ENCODE data around the gene CHN2.
"Not testable (repeated sequence)": the region's sequence is repeated elsewhere in the genome, so short reads cannot be mapped to it uniquely, and the experiment has no call there.

CHN2 gene

DNA sequence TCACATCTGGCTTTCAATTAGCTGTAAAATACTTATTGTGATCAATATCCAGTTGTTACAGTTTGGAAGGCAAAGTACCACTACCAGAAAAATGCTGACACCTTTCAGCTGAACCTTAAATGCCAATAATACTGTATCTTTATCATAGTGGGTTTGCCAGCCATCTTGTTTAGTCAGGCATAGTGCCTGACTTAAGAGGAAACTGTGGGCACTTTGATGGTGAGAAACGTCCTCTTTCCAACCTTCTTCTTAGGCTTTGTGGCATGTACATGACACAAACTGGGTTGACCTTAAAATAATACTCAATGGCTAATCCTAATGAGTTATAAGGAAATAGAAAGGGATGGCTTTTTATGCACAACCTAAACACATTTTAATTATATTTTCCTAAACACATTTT is 316.8 kb downstream of the CHN2 start:
- no peak for DNase-seq

DNA sequence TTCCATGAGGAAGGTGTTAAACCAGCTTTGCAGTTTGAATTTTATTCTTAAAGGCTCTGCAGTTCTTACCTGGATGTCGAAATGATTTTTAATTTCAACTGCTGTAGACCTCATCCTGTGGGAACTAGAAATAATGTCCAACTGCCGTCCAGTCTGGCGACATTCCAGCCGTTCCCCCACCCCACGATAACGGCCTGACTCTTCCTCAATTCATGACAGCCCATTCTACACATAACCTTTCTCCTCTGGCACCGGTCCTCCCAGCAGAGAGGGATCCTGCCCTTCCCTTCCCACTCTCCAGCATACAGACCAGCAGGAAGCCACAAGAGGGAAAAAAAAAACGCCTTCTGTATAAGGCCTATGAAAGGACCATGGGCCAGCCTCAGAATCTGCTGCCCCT is 317.3 kb downstream of the CHN2 start:
- no peak for DNase-seq

DNA sequence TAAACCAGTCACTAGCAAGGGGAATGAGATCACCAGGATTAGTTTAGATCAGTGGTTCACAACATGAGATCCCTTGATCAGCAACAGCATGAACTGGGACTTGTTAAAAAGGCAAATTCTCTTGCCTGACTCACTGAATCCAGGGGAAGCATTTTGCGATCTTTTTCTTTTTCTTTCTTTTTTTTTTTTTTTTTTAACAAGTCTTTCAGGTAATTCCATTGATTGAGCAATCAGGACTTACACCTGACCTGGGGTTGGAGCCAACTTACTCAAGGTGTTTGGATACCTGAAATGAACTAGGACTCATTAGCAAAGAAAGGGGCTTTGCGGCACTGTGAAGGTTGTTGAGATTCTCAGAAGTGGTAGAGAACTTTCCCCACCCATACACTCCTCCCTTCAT is 321.9 kb downstream of the CHN2 start:
- DNase-seq = no peak

DNA sequence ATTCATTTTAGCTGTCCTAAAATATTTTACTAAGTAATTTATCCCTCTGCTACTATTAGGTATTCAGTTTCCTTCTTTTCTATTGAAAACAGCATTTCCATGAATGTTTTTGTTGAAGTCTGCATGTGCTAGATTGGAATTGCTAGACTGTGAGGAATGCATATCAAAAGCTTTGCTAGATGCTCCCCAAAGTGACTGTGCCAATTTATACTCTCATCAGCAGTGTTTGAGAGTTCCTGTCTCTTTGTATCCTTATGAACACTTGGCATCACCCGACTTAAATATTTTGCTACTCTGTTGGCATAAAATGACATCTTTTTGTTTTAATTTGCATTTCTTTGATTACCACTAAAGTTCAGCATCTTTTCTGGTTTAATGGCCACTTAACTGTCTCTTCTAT is 324.0 kb downstream of the CHN2 start:
- no peak for DNase-seq

DNA sequence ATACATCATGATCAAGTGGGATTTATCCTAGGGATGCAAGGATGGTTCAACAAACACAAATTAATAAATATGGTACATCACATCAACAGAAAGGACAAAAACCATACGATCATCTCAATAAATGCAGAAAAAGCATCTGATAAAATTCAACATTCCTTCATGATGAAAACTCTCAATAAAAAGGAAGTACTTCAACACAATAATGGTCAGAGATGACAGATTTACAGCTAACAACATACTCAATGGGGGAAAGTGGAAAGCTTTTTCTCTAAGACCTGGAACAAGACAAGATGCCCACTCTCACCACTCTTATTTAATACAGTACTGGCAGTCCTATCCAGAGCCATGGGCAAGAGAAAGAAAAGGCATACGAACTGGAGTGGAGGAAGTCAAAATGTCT is 329.2 kb downstream of the CHN2 start:
- DNase-seq = no peak

DNA sequence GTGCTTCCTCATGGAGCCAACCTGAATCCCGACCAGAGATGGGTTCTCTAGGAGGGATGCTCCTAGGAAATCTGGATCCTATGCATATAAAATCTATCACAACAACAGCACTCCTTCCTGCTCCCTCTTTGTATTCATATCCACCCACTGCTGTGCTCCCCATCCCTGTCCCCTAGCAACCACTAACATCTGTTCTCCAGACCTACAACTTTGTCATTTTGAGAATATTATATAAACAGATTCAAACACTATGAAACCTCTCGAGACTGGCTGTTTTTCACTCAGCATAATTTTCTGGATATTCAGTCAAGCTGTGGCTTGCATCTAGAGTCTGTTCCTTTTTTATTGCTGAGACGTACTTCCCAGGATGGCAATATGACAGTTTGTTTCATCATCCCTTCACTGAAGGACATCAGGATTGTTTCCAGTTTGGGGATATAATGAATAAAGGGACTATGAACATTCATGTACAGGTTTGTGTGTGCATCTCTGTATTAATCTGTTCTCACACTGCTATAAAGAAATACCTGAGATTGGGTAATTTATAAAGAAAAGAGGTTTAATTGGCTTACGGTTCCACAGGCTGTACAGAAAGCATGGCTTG is 333.0 kb downstream of the CHN2 start:
- DNase-seq = no peak

DNA sequence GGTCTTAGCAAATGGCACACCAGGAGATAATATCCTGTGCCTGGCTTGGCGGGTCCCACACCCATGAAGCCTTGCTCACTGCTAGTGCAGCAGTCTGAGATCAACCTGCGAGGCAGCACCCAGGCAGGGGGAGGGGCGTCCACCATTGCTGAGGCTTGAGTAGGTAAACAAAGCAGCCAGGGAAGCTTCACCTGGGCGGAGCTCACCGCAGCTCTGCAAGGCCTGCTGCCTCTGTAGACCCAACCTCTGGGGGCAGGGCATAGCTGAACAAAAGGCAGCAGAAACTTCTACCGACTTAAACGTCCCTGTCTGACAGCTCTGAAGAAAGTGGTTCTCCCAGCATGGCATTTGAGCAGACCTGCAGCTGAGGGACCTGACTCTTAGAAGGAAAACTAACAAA is 334.0 kb downstream of the CHN2 start:
- not testable (repeated sequence) for DNase-seq
